PC-9 (cell line): Measurements from ENCODE around the gene OAS1.

Experiments
- EZH2 ChIP-seq: fragments of 200-600 bp; sonication (generic); IDR thresholded peaks from 2 replicates; pipeline ENCODE4 v1.8.0; 2017; ENCODE audit warnings: antibody characterized with exemption, low read depth
- TF ChIP-seq, protein P1 (sequence below): fragments of 200-600 bp; sonication (generic); conservative IDR thresholded peaks from 2 replicates; pipeline ENCODE4 v1.6.1; 2017; ENCODE audit warnings: mixed run types, antibody characterized with exemption, mild to moderate bottlenecking, moderate library complexity

DNA sequence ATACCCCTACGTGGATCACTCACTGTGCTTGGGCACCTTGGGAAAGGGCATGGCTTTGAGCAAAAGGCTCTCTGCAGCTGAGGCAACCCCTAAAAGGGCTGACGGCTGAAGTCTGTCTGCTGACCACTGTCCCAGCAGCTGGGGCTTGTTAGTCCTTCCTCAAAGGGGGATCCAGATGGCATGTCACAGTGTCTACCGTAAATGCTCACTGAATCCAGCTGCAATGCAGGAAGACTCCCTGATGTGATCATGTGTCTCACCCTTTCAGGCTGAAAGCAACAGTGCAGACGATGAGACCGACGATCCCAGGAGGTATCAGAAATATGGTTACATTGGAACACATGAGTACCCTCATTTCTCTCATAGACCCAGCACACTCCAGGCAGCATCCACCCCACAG, 12.4 kb downstream of the OAS1 start:
- TF ChIP-seq, protein P1, sequence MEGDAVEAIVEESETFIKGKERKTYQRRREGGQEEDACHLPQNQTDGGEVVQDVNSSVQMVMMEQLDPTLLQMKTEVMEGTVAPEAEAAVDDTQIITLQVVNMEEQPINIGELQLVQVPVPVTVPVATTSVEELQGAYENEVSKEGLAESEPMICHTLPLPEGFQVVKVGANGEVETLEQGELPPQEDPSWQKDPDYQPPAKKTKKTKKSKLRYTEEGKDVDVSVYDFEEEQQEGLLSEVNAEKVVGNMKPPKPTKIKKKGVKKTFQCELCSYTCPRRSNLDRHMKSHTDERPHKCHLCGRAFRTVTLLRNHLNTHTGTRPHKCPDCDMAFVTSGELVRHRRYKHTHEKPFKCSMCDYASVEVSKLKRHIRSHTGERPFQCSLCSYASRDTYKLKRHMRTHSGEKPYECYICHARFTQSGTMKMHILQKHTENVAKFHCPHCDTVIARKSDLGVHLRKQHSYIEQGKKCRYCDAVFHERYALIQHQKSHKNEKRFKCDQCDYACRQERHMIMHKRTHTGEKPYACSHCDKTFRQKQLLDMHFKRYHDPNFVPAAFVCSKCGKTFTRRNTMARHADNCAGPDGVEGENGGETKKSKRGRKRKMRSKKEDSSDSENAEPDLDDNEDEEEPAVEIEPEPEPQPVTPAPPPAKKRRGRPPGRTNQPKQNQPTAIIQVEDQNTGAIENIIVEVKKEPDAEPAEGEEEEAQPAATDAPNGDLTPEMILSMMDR, result no peak
- no peak for TF ChIP-seq EZH2
